A549 (cell line): ENCODE results near the gene GTF2F1.

Experiments
- BHLHE40 ChIP-seq: IDR thresholded peaks from 2 replicates; pipeline ENCODE4 v1.6.1; 2012; ENCODE audit warnings: low read depth, low read length, inconsistent platforms
- CBX8 ChIP-seq: fragments of 200-600 bp; sonication (generic); IDR thresholded peaks from 2 replicates; pipeline ENCODE4 v1.6.1; 2016
- CEBPB ChIP-seq, 2 experiments: fragments of >200 bp in 1 of 2; sonication (Bioruptor Twin) in 1 of 2; formaldehyde crosslinking in 1 of 2; IDR thresholded peaks; 2 replicates each; pipeline ENCODE4 v1.6.1; 2012 to 2016
- CHD2 ChIP-seq: fragments of 150-350 bp; IDR thresholded peaks from 2 replicates; pipeline ENCODE4 v1.6.1; 2014; ENCODE audit warnings: low read length; ENCODE audit not compliant: partially characterized antibody
- KDM5A ChIP-seq: fragments of 200-600 bp; sonication (generic); IDR thresholded peaks from 2 replicates; pipeline ENCODE4 v1.6.1; 2016; ENCODE audit warnings: antibody characterized with exemption, mild to moderate bottlenecking
- POLR2A ChIP-seq: IDR thresholded peaks from 2 replicates; pipeline ENCODE4 v1.6.1; 2012; ENCODE audit warnings: mild to moderate bottlenecking, low read length
- TF ChIP-seq, protein P1 (sequence below): fragments of >200 bp; sonication (Bioruptor Twin); formaldehyde crosslinking; IDR thresholded peaks from 3 replicates; pipeline ENCODE4 v1.5.1; 2016
- TF ChIP-seq, protein P2 (sequence below): fragments of 200-600 bp; sonication (generic); IDR thresholded peaks from 2 replicates; pipeline ENCODE4 v1.6.1; 2016; ENCODE audit warnings: antibody characterized with exemption, mild to moderate bottlenecking, moderate library complexity

DNA sequence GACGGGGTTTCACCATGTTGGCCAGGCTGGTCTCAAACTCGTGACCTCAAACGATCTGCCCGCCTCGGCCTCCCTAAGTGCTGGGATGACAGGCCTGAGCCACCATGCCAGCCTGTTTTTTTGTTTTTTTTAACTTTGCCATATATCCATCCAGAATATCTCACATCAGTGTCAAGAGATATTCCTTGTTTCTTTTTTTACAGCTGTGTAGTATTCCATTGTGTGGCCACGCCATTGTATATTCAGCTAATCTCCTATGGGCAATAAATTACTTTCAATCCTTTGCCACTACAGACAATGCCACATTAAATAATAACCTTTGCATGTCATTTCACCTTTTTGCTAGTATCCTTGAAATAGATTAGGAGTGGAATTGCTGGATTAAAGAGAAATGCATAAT, 16.4 kb upstream of the GTF2F1 start:
- TF ChIP-seq CHD2, result no peak
- no peak for TF ChIP-seq KDM5A
- TF ChIP-seq POLR2A, result no peak
- TF ChIP-seq, protein P1, sequence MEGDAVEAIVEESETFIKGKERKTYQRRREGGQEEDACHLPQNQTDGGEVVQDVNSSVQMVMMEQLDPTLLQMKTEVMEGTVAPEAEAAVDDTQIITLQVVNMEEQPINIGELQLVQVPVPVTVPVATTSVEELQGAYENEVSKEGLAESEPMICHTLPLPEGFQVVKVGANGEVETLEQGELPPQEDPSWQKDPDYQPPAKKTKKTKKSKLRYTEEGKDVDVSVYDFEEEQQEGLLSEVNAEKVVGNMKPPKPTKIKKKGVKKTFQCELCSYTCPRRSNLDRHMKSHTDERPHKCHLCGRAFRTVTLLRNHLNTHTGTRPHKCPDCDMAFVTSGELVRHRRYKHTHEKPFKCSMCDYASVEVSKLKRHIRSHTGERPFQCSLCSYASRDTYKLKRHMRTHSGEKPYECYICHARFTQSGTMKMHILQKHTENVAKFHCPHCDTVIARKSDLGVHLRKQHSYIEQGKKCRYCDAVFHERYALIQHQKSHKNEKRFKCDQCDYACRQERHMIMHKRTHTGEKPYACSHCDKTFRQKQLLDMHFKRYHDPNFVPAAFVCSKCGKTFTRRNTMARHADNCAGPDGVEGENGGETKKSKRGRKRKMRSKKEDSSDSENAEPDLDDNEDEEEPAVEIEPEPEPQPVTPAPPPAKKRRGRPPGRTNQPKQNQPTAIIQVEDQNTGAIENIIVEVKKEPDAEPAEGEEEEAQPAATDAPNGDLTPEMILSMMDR, result no peak
- TF ChIP-seq CBX8, result no peak
- no peak for TF ChIP-seq CEBPB (IDR thresholded peaks at IDR 0.05)
- TF ChIP-seq, protein P2, sequence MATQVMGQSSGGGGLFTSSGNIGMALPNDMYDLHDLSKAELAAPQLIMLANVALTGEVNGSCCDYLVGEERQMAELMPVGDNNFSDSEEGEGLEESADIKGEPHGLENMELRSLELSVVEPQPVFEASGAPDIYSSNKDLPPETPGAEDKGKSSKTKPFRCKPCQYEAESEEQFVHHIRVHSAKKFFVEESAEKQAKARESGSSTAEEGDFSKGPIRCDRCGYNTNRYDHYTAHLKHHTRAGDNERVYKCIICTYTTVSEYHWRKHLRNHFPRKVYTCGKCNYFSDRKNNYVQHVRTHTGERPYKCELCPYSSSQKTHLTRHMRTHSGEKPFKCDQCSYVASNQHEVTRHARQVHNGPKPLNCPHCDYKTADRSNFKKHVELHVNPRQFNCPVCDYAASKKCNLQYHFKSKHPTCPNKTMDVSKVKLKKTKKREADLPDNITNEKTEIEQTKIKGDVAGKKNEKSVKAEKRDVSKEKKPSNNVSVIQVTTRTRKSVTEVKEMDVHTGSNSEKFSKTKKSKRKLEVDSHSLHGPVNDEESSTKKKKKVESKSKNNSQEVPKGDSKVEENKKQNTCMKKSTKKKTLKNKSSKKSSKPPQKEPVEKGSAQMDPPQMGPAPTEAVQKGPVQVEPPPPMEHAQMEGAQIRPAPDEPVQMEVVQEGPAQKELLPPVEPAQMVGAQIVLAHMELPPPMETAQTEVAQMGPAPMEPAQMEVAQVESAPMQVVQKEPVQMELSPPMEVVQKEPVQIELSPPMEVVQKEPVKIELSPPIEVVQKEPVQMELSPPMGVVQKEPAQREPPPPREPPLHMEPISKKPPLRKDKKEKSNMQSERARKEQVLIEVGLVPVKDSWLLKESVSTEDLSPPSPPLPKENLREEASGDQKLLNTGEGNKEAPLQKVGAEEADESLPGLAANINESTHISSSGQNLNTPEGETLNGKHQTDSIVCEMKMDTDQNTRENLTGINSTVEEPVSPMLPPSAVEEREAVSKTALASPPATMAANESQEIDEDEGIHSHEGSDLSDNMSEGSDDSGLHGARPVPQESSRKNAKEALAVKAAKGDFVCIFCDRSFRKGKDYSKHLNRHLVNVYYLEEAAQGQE, result no peak
- no peak for TF ChIP-seq BHLHE40
